Erythroblast (primary cell): Measurements from ENCODE around the gene STRIP2.
"Not testable (repeated sequence)": the region's sequence is repeated elsewhere in the genome, so short reads cannot be mapped to it uniquely, and the experiment has no call there.

Source experiments
- GATA1 ChIP-seq: IDR thresholded peaks from 2 replicates; pipeline ENCODE4 v1.6.1; 2011; ENCODE audit warnings: low read depth, mild to moderate bottlenecking, control low read depth, low read length, moderate library complexity
- POLR2A ChIP-seq: IDR thresholded peaks from 2 replicates; pipeline ENCODE4 v1.6.1; 2011; ENCODE audit warnings: mild to moderate bottlenecking, low read length

DNA sequence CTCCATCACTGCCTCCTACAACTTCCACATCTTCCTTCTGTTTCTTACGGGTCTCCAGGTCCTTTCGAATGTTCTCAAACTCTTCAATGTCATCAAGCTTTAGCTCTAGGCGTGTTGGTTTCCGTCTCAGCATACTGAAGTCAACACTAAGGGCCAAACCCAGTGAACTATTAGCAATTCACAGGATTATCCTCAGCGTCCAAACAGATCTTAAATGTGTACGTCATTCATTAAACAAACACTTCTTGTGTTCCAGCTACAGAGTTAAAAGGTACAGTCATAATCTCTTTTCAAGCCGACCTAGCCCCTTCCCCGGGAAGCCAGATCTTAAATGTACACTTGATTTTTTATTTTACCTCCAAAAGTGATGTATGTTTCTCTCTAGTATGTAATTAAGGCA lies 24.0 kb upstream of the STRIP2 start:
- not testable (repeated sequence) for TF ChIP-seq POLR2A, GATA1
